Right lobe of liver (tissue), 6 donors: ENCODE measurements around the gene TMEM35A. TPM values are rescaled to one million over a fixed set of nuclear protein-coding genes. Genes with fewer than 3 reads are reported as not detected.

Source experiments
- ATAC-seq, 4 donors: fragments of 200-7000 bp; cut with Tn5 transposase; one replicate each; pipeline ENCODE4 v1.9.1; 2020; ENCODE audit warnings: mild to moderate bottlenecking in 4 of 4, moderate library complexity in 4 of 4
- DNase-seq, 3 donors: peaks; one replicate each; pipeline ENCODE4 v3.0.0-alpha.2; 2020
- H3K27ac ChIP-seq, 3 donors: fragments of 200-600 bp; one replicate each; pipeline ENCODE4 v1.8.0; 2022
- H3K27me3 ChIP-seq, 2 donors: fragments of 200-600 bp; one replicate each; pipeline ENCODE4 v1.8.0; 2022
- H3K36me3 ChIP-seq, 4 donors: fragments of 200-600 bp; sonication (generic) in 1 of 4; one replicate each; pipeline versions ENCODE4 v1.5.1 to v1.8.0; 2017 to 2022; ENCODE audit warnings: control low read depth in 1 of 4
- H3K4me1 ChIP-seq, 4 donors: fragments of 200-600 bp; sonication (generic) in 1 of 4; one replicate each; pipeline versions ENCODE4 v1.5.1 to v1.8.0; 2017 to 2022; ENCODE audit warnings: control low read depth in 1 of 4
- H3K4me3 ChIP-seq, 3 donors: fragments of 200-600 bp; one replicate each; pipeline ENCODE4 v1.8.0; 2022
- H3K9me3 ChIP-seq, 4 donors: fragments of 200-600 bp; sonication (generic) in 1 of 4; one replicate each; pipeline versions ENCODE4 v1.5.1 to v1.8.0; 2017 to 2022; ENCODE audit warnings: control low read depth in 1 of 4
- POLR2A ChIP-seq: fragments of 450-650 bp; IDR thresholded peaks from one replicate; pipeline ENCODE4 v1.6.1; 2017; ENCODE audit warnings: antibody characterized with exemption, mild to moderate bottlenecking
- WGBS: methylation state at CpG from one replicate; pipeline ENCODE4 v1.1.6; 2018; ENCODE audit warnings: low coverage, low lambda C conversion rate; ENCODE audit not compliant: insufficient coverage; ENCODE audit errors: missing lambda C conversion rate; 5-methylcytosine and 5-hydroxymethylcytosine counted together
- intact Hi-C, 2 donors: fragments of 100-400 bp; cut with DNase I; formaldehyde crosslinking; loops; one replicate each; pipeline versions ENCODE4 v1.11.2 to v1.14.1; 2022
- total RNA-seq, 6 experiments: library from RNA; depleted of rRNA in 2 of 6; stranded (reverse); fragments of >200 nt in 2 of 6; fragmentation: NEBNext Ultra II Directional in 3 of 6; extraction: Animal tissue kit (Norgen Biotek cat#: 25700) in 3 of 6; gene quantifications; one replicate each; pipeline versions ENCODE4 v1.1.0 to v1.2.4, GENCODE V29; 2016 to 2023
- TF ChIP-seq, protein P1 (sequence below), 4 donors: fragments of 200-600 bp in 3 of 4; fragments of 450-650 bp in 1 of 4; IDR thresholded peaks; one replicate each; pipeline versions ENCODE4 v1.5.1 to v1.8.0; 2016 to 2022; ENCODE audit warnings: antibody characterized with exemption in 4 of 4, mild to moderate bottlenecking in 2 of 4
- donor health status: DM: no; HTN: yes; CAD: no.
- donor health status: DM: no; HTN: no; CAD: no.
- donor health status: DM: no; HTN: no; CAD: no.
- donor health status: DM: no; HTN: yes; CAD: no.
- donor health status: DM: no; HTN: yes; CAD: no.

TMEM35A gene
- total RNA-seq, 6 experiments from 2014 or later, result not detected

GRCh38 chrX:101136235-101136634 is 57.6 kb downstream of the TMEM35A start:
- H3K9me3 ChIP-seq, result no peaks in the 10 kb centered on the region
- H3K36me3 ChIP-seq, result no peaks in the 10 kb centered on the region

More at GRCh38 chrX:101136235-101136634, 57.6 kb downstream of the TMEM35A start:
- WGBS, result 58% methylated on average over 2 of the region's 2 CpGs
- DNase-seq (no peak), ATAC-seq (no peak)
- no peaks in the 10 kb centered on the region for H3K27me3 ChIP-seq
- intact Hi-C loops, result no loop called here
- no peak overlapping the region for H3K27ac ChIP-seq
- H3K4me3 ChIP-seq, result no peak overlapping the region
- TF ChIP-seq, protein P1, sequence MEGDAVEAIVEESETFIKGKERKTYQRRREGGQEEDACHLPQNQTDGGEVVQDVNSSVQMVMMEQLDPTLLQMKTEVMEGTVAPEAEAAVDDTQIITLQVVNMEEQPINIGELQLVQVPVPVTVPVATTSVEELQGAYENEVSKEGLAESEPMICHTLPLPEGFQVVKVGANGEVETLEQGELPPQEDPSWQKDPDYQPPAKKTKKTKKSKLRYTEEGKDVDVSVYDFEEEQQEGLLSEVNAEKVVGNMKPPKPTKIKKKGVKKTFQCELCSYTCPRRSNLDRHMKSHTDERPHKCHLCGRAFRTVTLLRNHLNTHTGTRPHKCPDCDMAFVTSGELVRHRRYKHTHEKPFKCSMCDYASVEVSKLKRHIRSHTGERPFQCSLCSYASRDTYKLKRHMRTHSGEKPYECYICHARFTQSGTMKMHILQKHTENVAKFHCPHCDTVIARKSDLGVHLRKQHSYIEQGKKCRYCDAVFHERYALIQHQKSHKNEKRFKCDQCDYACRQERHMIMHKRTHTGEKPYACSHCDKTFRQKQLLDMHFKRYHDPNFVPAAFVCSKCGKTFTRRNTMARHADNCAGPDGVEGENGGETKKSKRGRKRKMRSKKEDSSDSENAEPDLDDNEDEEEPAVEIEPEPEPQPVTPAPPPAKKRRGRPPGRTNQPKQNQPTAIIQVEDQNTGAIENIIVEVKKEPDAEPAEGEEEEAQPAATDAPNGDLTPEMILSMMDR (IDR thresholded peaks at IDR 0.05), result no peak
- no peak for TF ChIP-seq POLR2A
- H3K4me1 ChIP-seq, result no peaks in the 10 kb centered on the region

Other genes starting within 250 kb of the TMEM35A start
- gene NOX1, start 204.5 kb upstream of the TMEM35A start, total RNA-seq, result not detected
- gene XKRX, start 150.0 kb upstream of the TMEM35A start, total RNA-seq, result under 1 TPM in 3 of 6 experiments, not detected in 3; 0.07 to 0.18 (median 0.15) TPM
- not detected for gene ARL13A, start 109.2 kb upstream of the TMEM35A start, total RNA-seq
- 10 to 100 TPM in 1 of 6 experiments, 1 to 10 TPM in 5; 5.3 to 11.5 (median 7.5) TPM for gene TRMT2B, start 26.8 kb upstream of the TMEM35A start, total RNA-seq
- 1 to 10 TPM in 1 of 6 experiments, under 1 TPM in 5; 0.13 to 1.3 (median 0.54) TPM for gene CENPI, start 19.3 kb downstream of the TMEM35A start, total RNA-seq
- gene DRP2, start 140.9 kb downstream of the TMEM35A start, total RNA-seq, result not detected
- gene TAF7L, start 212.5 kb downstream of the TMEM35A start, total RNA-seq, result under 1 TPM in 2 of 6 experiments, not detected in 4; 0.09 to 0.31 TPM